SK-N-SH (cell line): ENCODE results near the gene OLFML1. TPM values are rescaled to one million over a fixed set of nuclear protein-coding genes. Genes with fewer than 3 reads are reported as not detected.

Experiments used
- CTCF ChIA-PET: fragments of 300-600, 350-600 bp; formaldehyde crosslinking; extraction: SDS; loops from one replicate; lab custom pipeline; 2021; lab: Yijun Ruan, JAX
- POLR2A ChIA-PET: fragments of 350-600 bp; sonication (Branson Sonifier 250); formaldehyde crosslinking; extraction: SDS; loops from one replicate; lab custom pipeline; 2020; ENCODE audit warnings: antibody characterized with exemption, inconsistent platforms; lab: Yijun Ruan, JAX
- DNase-seq: peaks from one replicate; pipeline ENCODE4 v3.0.0; 2012
- H2AFZ ChIP-seq: fragments of 200-600 bp; sonication (generic); 2 replicates; pipeline ENCODE4 v1.8.1; 2016; ENCODE audit warnings: antibody characterized with exemption, mild to moderate bottlenecking, low read depth
- H3F3A ChIP-seq: fragments of 200-600 bp; sonication (generic); replicated peaks from 2 replicates; pipeline ENCODE3; 2016; ENCODE audit warnings: antibody characterized with exemption, mild to moderate bottlenecking; ENCODE audit not compliant: insufficient read depth
- H3K27ac ChIP-seq, 2 experiments: fragments of 200-500 bp in 1 of 2; fragments of 200-600 bp in 1 of 2; sonication (Bioruptor generic) in 1 of 2; sonication (generic), shearing (Covaris generic) in 1 of 2; 2 replicates each; pipeline versions ENCODE4 v1.5.1 to v1.6.1; 2014 to 2016; ENCODE audit warnings: low read depth in 2 of 2, inconsistent platforms in 1 of 2, low read length in 1 of 2, mild to moderate bottlenecking in 1 of 2, mixed read lengths in 1 of 2
- H3K27me3 ChIP-seq: fragments of 200-600 bp; sonication (generic), shearing (Covaris generic); 2 replicates; pipeline ENCODE4 v1.6.1; 2016; ENCODE audit warnings: mixed run types; ENCODE audit not compliant: insufficient read depth
- H3K36me3 ChIP-seq, 2 experiments: fragments of 200-500 bp in 1 of 2; fragments of 200-600 bp in 1 of 2; sonication (Bioruptor generic) in 1 of 2; sonication (generic) in 1 of 2; replicated peaks in 1 of 2; 2 replicates each; pipeline versions ENCODE3 to v1.5.1; 2014 to 2016; ENCODE audit warnings: low read length in 1 of 2, mild to moderate bottlenecking in 1 of 2; ENCODE audit not compliant: insufficient read depth in 2 of 2, control insufficient read depth in 1 of 2
- H3K4me1 ChIP-seq, 2 experiments: fragments of 200-500 bp in 1 of 2; fragments of 200-600 bp in 1 of 2; sonication (Bioruptor generic) in 1 of 2; sonication (generic), shearing (Covaris generic) in 1 of 2; 2 replicates each; pipeline versions ENCODE4 v1.5.1 to v1.6.1; 2014 to 2016; ENCODE audit warnings: low read depth in 1 of 2, low read length in 1 of 2, mixed run types in 1 of 2; ENCODE audit not compliant: insufficient read depth in 2 of 2, control insufficient read depth in 1 of 2
- H3K4me2 ChIP-seq: fragments of 200-600 bp; sonication (generic), shearing (Covaris generic); 2 replicates; pipeline ENCODE4 v1.6.1; 2017; ENCODE audit warnings: mixed run types
- H3K4me3 ChIP-seq, 2 experiments: fragments of 200-500 bp in 1 of 2; fragments of 200-600 bp in 1 of 2; sonication (Bioruptor generic) in 1 of 2; sonication (generic), shearing (Covaris generic) in 1 of 2; 2 replicates each; pipeline versions ENCODE4 v1.5.1 to v1.8.1; 2014 to 2016; ENCODE audit warnings: low read depth in 2 of 2, inconsistent platforms in 1 of 2, low read length in 1 of 2, mild to moderate bottlenecking in 1 of 2, mixed read lengths in 1 of 2, moderate library complexity in 1 of 2
- H3K79me2 ChIP-seq: fragments of 200-600 bp; sonication (generic); 2 replicates; pipeline ENCODE4 v1.8.1; 2017; ENCODE audit warnings: mild to moderate bottlenecking; ENCODE audit not compliant: insufficient read depth
- H3K9ac ChIP-seq: fragments of 200-600 bp; sonication (generic); 2 replicates; pipeline ENCODE4 v1.6.1; 2017; ENCODE audit warnings: mixed run types
- H3K9me2 ChIP-seq: fragments of 200-600 bp; sonication (generic); 2 replicates; pipeline ENCODE4 v1.6.1; 2017; ENCODE audit warnings: mixed run types
- H3K9me3 ChIP-seq: fragments of 200-600 bp; sonication (generic); 2 replicates; pipeline ENCODE4 v1.6.1; 2017; ENCODE audit warnings: mixed run types, mild to moderate bottlenecking, moderate library complexity
- H4K20me1 ChIP-seq: fragments of 200-600 bp; sonication (generic); 2 replicates; pipeline ENCODE4 v1.6.1; 2017; ENCODE audit warnings: mild to moderate bottlenecking, mixed run types; ENCODE audit not compliant: insufficient read depth
- CHD2 ChIP-seq: fragments of 150-350 bp; IDR thresholded peaks from 2 replicates; pipeline ENCODE4 v1.6.1; 2018; ENCODE audit warnings: low read length; ENCODE audit not compliant: partially characterized antibody
- ELF1 ChIP-seq: IDR thresholded peaks from 2 replicates; pipeline ENCODE4 v1.4.0; 2012
- EP300 ChIP-seq, 2 experiments: IDR thresholded peaks; 2 replicates each; pipeline versions ENCODE4 v1.4.0 to v1.6.1; 2012; ENCODE audit warnings: borderline replicate concordance in 1 of 2, low read depth in 1 of 2, low read length in 1 of 2
- EZH2phosphoT487 ChIP-seq: fragments of 200-600 bp; sonication (generic); IDR thresholded peaks from 2 replicates; pipeline ENCODE4 v1.6.1; 2017; ENCODE audit warnings: low read depth, mixed run types, mild to moderate bottlenecking, antibody characterized with exemption, moderate library complexity, borderline replicate concordance
- FOSL2 ChIP-seq: IDR thresholded peaks from 2 replicates; pipeline ENCODE4 v1.4.0; 2012; ENCODE audit warnings: low read depth, mild to moderate bottlenecking, moderate library complexity, borderline replicate concordance
- FOXJ3 ChIP-seq: sonication (generic); formaldehyde crosslinking; IDR thresholded peaks from 2 replicates; pipeline ENCODE4 v1.5.1; 2020; ENCODE audit warnings: mild to moderate bottlenecking, missing genetic modification reagents
- FOXM1 ChIP-seq: IDR thresholded peaks from 2 replicates; pipeline ENCODE4 v1.4.0; 2012; ENCODE audit warnings: low read depth, mild to moderate bottlenecking
- GABPA ChIP-seq: IDR thresholded peaks from 2 replicates; pipeline ENCODE4 v1.4.0; 2012; ENCODE audit warnings: low read depth, mild to moderate bottlenecking
- GATA2 ChIP-seq: sonication (generic); formaldehyde crosslinking; IDR thresholded peaks from 2 replicates; pipeline ENCODE4 v1.5.0; 2020; ENCODE audit warnings: mild to moderate bottlenecking, missing genetic modification reagents
- JUND ChIP-seq: IDR thresholded peaks from 2 replicates; pipeline ENCODE4 v1.4.0; 2012
- MEF2A ChIP-seq: IDR thresholded peaks from 2 replicates; pipeline ENCODE4 v1.4.0; 2012; ENCODE audit warnings: low read depth, borderline replicate concordance
- NFIC ChIP-seq: IDR thresholded peaks from 2 replicates; pipeline ENCODE4 v1.4.0; 2012; ENCODE audit warnings: borderline replicate concordance
- NRF1 ChIP-seq: IDR thresholded peaks from 2 replicates; pipeline ENCODE4 v1.6.1; 2012; ENCODE audit warnings: low read depth, mild to moderate bottlenecking, low read length
- POLR2AphosphoS5 ChIP-seq: IDR thresholded peaks from 2 replicates; pipeline ENCODE4 v1.6.1; 2012; ENCODE audit warnings: low read depth, low read length
- RAD21 ChIP-seq: IDR thresholded peaks from 2 replicates; pipeline ENCODE4 v1.6.1; 2012; ENCODE audit warnings: mild to moderate bottlenecking, low read length
- RCOR1 ChIP-seq: fragments of 150-350 bp; IDR thresholded peaks from 2 replicates; pipeline ENCODE4 v1.6.1; 2017; ENCODE audit warnings: antibody characterized with exemption, low read length
- RXRA ChIP-seq: IDR thresholded peaks from 2 replicates; pipeline ENCODE4 v1.4.0; 2012; ENCODE audit warnings: low read depth, mild to moderate bottlenecking, borderline replicate concordance
- TCF12 ChIP-seq: IDR thresholded peaks from 2 replicates; pipeline ENCODE4 v1.4.0; 2012
- TEAD4 ChIP-seq: IDR thresholded peaks from 2 replicates; pipeline ENCODE4 v1.4.0; 2012; ENCODE audit warnings: mild to moderate bottlenecking, borderline replicate concordance; ENCODE audit not compliant: insufficient read depth
- YY1 ChIP-seq: IDR thresholded peaks from 2 replicates; pipeline ENCODE4 v1.4.0; 2012; ENCODE audit warnings: low read depth, mild to moderate bottlenecking
- WGBS: methylation state at CpG from one replicate; pipeline ENCODE4 v1.1.6; 2017; ENCODE audit warnings: low lambda C conversion rate; 5-methylcytosine and 5-hydroxymethylcytosine counted together
- polyA plus RNA-seq, 3 experiments: library from polyadenylated mRNA; depleted of rRNA; stranded (reverse); fragments of >200 nt; gene quantifications; 2 replicates each; pipeline ENCODE4 v1.2.3, GENCODE V29; 2012
- TF ChIP-seq, protein P1 (sequence below): IDR thresholded peaks from 2 replicates; pipeline ENCODE4 v1.4.0; 2012; ENCODE audit warnings: low read depth, borderline replicate concordance
- TF ChIP-seq, protein P2 (sequence below): fragments of 200-600 bp; sonication (generic); IDR thresholded peaks from 2 replicates; pipeline ENCODE4 v1.6.1; 2017; ENCODE audit warnings: antibody characterized with exemption, mild to moderate bottlenecking, moderate library complexity
- TF ChIP-seq, protein P3 (sequence below): fragments of 150-350 bp; IDR thresholded peaks from 2 replicates; pipeline ENCODE4 v1.6.1; 2016; ENCODE audit warnings: mild to moderate bottlenecking, low read depth, low read length

Gene OLFML1
- polyA plus RNA-seq, 1 of the 3 experiments (the other 2 are of a cell fraction): not detected

DNA sequence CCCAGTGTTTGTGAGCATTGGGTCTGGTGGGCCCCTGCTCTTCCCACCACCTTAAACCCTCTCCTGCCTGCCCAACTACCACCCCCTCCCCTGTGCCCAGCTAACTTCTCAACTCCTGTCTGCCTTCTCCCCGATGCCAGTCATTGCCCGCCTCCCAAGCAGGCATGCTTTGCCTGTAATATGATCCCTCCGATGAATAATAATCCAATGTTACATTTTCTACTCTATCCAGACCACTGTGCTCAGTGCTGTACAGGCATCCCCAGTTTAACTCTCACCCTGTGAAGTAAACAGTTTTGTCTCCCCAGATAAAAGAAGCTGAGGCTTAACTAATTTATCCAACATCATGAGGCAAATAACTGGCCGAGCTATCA lies 35.5 kb upstream of the OLFML1 start:
- ChIA-PET POLR2A (no interaction called here), CTCF (interaction anchor here (0.9 to 1.9 kb wide), 4 partner anchors 10 to 352 kb away, joined by 3 to 9 read pairs (median 4); no protein-coding TSS in a partner anchor)
- no peak overlapping the region for H3K4me3 ChIP-seq

DNA sequence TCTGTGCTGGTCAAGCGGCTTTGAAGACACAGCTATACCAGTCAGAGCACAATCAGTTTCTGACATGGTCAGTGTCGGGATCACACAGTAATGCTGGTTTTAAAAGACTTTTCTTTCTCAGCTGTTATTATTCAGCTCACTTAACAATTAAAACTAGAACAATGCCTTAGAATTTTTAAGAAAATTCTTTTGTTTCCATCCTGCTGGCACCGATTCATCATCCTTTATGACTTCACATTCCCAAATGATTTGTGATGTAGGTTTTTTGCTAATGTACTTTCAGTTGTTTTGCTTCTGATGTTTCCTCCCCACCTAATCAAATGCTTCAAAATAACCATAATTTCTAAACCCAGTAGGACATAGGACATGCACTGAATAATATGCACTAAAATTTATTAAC lies 34.5 kb upstream of the OLFML1 start:
- H3K79me2 ChIP-seq: no peaks in the 10 kb centered on the region
- no peak overlapping the region for H3K4me2 ChIP-seq
- 52% methylated on average over 3 of the region's 3 CpGs for WGBS
- no peaks in the 10 kb centered on the region; a peak in 1 of 4 replicates for H3K4me1 ChIP-seq
- H3K9me2 ChIP-seq: no peaks in the 10 kb centered on the region
- H4K20me1 ChIP-seq: no peaks in the 10 kb centered on the region
- ChIA-PET POLR2A (no interaction called here), CTCF (interaction anchor here (0.8 to 2.8 kb wide), 8 partner anchors 8 to 353 kb away, joined by 3 to 19 read pairs (median 4); no protein-coding TSS in a partner anchor)
- no peak overlapping the region for H3K4me3 ChIP-seq
- DNase-seq: no peak
- H3F3A ChIP-seq: no peaks in the 10 kb centered on the region
- no peak overlapping the region for H3K27ac ChIP-seq
- no peaks in the 10 kb centered on the region for H3K27me3 ChIP-seq
- H3K36me3 ChIP-seq: no peaks in the 10 kb centered on the region
- H2AFZ ChIP-seq: no peak overlapping the region
- H3K9ac ChIP-seq: no peak overlapping the region
- H3K9me3 ChIP-seq: no peaks in the 10 kb centered on the region
- TF ChIP-seq RXRA (no peak), YY1 (no peak), POLR2AphosphoS5 (no peak), EP300 (IDR thresholded peaks at IDR 0.05; ENCODE audit: borderline replicate concordance in 1 of 2, low read depth in 1 of 2, low read length in 1 of 2) (no peak), GABPA (no peak), FOXJ3 (no peak), FOSL2 (no peak), RCOR1 (no peak), TEAD4 (no peak), ELF1 (no peak), NFIC (no peak), FOXM1 (no peak), CHD2 (no peak), TCF12 (no peak), GATA2 (CRISPR knock-in tag) (no peak)
- TF ChIP-seq, protein P1, sequence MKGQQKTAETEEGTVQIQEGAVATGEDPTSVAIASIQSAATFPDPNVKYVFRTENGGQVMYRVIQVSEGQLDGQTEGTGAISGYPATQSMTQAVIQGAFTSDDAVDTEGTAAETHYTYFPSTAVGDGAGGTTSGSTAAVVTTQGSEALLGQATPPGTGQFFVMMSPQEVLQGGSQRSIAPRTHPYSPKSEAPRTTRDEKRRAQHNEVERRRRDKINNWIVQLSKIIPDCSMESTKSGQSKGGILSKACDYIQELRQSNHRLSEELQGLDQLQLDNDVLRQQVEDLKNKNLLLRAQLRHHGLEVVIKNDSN: no peak

More for the DNA sequence above, 35.5 kb upstream of the OLFML1 start:
- H3K4me1 ChIP-seq: no peaks in the 10 kb centered on the region; a peak in 1 of 4 replicates
- H3K79me2 ChIP-seq: no peaks in the 10 kb centered on the region
- no peaks in the 10 kb centered on the region for H3K9me3 ChIP-seq
- TF ChIP-seq GABPA (no peak), FOXJ3 (no peak), FOSL2 (no peak), EZH2phosphoT487 (no peak), MEF2A (no peak), JUND (no peak), CHD2 (no peak), TEAD4 (no peak), NRF1 (no peak), RXRA (no peak), RAD21 (no peak), GATA2 (CRISPR knock-in tag) (no peak), POLR2AphosphoS5 (no peak), NFIC (no peak)
- TF ChIP-seq, protein P2, sequence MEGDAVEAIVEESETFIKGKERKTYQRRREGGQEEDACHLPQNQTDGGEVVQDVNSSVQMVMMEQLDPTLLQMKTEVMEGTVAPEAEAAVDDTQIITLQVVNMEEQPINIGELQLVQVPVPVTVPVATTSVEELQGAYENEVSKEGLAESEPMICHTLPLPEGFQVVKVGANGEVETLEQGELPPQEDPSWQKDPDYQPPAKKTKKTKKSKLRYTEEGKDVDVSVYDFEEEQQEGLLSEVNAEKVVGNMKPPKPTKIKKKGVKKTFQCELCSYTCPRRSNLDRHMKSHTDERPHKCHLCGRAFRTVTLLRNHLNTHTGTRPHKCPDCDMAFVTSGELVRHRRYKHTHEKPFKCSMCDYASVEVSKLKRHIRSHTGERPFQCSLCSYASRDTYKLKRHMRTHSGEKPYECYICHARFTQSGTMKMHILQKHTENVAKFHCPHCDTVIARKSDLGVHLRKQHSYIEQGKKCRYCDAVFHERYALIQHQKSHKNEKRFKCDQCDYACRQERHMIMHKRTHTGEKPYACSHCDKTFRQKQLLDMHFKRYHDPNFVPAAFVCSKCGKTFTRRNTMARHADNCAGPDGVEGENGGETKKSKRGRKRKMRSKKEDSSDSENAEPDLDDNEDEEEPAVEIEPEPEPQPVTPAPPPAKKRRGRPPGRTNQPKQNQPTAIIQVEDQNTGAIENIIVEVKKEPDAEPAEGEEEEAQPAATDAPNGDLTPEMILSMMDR: no peak
- TF ChIP-seq, protein P3, sequence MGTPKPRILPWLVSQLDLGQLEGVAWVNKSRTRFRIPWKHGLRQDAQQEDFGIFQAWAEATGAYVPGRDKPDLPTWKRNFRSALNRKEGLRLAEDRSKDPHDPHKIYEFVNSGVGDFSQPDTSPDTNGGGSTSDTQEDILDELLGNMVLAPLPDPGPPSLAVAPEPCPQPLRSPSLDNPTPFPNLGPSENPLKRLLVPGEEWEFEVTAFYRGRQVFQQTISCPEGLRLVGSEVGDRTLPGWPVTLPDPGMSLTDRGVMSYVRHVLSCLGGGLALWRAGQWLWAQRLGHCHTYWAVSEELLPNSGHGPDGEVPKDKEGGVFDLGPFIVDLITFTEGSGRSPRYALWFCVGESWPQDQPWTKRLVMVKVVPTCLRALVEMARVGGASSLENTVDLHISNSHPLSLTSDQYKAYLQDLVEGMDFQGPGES: no peak
- TF ChIP-seq, protein P1: no peak
- H4K20me1 ChIP-seq: no peaks in the 10 kb centered on the region
- no peaks in the 10 kb centered on the region for H3F3A ChIP-seq
- H3K27ac ChIP-seq: no peak overlapping the region
- whole genome bisulfite sequencing: 54% methylated on average over 4 of the region's 4 CpGs
- H2AFZ ChIP-seq: no peak overlapping the region
- no peaks in the 10 kb centered on the region for H3K27me3 ChIP-seq
- H3K9ac ChIP-seq: no peak overlapping the region
- DNase-seq: no peak
- no peak overlapping the region for H3K4me2 ChIP-seq
- no peaks in the 10 kb centered on the region for H3K36me3 ChIP-seq
- H3K9me2 ChIP-seq: no peaks in the 10 kb centered on the region
